Iris pigment epithelial cell (primary cell): ENCODE data around the gene SLC22A1.
"Not testable (repeated sequence)": the region's sequence is repeated elsewhere in the genome, so short reads cannot be mapped to it uniquely, and the experiment has no call there.

ENCODE experiments used
- DNase-seq: peaks from one replicate; pipeline ENCODE4 v3.0.0-alpha.2; 2011; ENCODE audit warnings: low read depth

The SLC22A1 gene

DNA sequence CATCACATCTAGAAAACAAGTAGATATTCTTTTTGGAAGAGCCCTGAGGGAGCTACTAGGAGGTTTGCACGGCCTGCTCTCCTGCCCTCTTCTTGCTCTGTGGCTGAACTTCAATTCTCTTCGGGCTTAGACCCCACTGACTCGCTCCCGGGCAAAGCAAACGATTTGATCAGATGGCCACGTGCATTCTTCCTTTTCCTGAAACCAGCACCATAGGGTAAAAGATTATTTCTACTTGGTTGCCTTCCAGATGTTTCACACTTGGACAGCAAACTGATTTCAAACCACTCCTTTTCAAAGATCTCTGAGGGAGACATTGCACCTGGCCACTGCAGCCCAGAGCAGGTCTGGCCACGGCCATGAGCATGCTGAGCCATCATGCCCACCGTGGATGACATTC is at the start of gene SLC22A1:
SLC22A1 (plus strand) TSS at position 258 of the 400 bp plus-strand sequence; CDS start at position 379, 121 bp downstream.
- no peak for DNase-seq

DNA sequence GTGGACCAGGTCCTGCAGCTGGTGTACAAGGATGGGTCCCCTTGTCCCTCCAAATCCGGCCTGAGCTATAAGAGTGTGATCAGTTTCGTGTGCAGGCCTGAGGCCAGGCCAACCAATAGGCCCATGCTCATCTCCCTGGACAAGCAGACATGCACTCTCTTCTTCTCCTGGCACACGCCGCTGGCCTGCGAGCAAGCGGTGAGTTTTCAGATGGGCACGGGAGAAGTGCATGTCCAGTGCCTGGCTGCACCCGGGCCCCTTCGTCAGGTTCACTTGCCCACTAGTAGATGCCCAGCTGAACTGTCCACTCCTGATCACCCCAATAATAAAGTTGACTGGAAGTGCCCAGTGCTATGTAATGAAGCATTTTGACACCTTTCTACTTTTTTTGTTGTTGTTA is 48.3 kb upstream of the SLC22A1 start:
- DNase-seq, result no peak

DNA sequence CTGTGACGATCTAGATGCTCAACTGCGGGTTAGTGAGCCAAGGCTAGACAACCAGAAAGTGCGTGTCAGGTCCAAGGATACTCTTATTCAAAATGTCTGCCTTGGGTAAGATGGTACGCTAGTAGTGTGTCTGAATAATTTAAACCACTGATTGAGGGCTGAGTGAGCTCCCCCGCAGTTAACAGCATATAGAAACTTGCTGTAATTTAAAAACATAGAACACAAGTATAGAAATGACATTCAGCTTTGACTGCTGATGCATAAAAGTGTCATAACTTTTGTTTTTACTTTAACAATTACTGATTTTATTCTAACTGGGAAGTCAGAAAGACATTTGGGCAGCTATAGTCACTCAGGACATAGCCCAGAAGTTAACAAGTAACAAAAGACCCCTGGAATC is 45.6 kb upstream of the SLC22A1 start:
- no peak for DNase-seq

DNA sequence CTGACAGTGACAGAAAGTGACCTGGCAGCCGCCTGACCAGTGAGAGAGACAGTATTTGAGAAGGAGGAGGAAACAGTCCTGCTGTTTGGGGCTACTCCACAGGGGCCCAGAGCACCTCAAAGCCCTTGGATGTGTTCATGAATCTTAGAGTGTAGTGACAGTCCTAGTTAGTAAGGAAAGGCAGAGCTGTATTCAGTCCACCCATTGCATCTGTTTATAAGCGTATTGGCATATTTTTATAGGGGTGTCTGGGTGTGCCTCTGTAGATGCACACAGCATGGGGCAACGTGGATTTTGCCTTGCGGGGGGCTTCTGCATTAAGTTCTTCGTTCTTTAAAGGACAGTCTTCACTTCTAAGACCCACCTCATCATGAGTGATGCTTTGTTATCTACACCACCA is 44.6 kb upstream of the SLC22A1 start:
- no peak for DNase-seq

DNA sequence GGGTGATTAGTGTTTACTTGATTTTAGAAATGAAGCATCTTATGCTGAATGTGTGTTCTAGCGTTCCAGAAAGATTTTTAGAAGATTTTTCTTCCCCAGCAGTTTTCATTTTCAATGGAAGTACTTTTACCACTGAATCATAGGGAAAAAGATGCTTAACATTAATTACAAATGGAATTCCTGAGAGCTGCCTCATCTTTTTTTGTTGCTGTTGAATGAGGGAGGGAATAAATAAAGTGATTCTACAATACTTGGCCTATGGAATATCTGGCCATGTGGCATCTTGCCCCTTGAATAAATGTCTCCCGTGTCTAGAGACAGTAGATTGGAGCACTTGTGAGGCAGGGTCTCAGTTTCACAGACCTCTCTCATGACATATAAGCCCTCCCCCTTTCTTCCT is 44.1 kb upstream of the SLC22A1 start:
- DNase-seq, result peak; percentile 21

DNA sequence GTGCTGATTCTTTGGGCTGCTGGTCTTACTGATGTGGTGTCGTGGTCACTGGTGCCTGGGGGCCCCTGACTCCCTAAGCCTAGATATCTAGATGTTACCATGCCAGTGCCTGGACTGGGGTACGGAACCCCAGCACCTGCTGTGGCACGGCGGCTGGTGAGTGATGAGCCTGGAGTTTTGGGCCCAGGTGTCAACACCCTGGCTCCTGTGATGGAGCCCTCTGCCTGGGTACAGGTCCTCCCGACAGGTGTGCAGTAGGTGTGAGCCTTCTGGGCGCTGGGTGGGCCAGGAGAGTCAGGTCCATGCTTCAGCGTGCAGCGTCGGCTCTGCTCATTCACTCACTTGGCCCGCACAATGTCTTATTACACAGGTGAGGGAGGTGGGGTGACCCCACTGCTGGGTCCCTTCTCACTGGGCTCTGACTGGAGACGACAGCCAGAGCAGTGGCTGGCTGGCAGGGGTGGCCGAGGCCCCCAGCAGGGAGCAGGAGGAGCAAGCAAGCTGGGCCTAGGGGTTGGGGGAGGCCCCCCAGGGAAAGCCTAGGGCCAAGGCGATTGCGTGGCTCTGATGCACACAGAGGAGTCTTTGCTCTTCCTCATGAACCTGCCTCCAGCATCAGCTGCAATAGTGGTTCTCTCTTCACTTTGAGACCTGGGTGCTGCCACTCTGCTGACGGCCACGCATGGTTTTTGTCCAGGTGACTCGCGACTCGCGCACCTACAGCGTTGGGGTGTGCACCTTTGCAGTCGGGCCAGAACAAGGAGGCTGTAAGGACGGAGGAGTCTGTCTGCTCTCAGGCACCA is 42.5 kb upstream of the SLC22A1 start:
- DNase-seq, result no peak

DNA sequence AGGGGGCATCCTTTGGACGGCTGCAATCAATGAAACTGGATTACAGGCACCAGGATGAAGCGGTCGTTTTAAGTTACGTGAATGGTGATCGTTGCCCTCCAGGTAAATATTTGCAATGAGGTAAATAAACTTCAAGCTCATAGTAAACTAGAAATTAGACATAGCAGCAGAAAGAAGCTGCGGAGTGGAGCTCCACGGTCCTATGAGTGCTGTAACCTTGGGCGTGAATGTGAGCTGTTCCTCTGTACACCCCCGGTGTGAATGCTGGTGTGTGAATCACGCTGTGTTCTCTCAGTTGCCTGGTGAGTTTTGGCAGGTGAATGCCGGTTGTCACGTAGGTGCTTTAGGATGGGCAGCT is 42.0 kb upstream of the SLC22A1 start:
- DNase-seq, result no peak

DNA sequence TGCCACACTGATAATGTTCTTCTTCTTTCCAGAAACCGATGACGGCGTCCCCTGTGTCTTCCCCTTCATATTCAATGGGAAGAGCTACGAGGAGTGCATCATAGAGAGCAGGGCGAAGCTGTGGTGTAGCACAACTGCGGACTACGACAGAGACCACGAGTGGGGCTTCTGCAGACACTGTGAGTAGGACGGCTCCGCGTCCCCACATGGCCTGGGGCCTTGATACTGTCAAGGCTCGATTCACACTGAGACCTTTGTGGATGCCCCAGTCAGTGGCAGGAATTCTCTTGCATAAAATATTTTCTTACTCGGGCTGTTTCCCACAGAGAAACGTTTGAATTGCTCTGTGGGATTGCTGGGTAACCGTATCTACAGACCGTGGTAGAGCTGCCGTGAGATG is 41.5 kb upstream of the SLC22A1 start:
- DNase-seq, result no peak

DNA sequence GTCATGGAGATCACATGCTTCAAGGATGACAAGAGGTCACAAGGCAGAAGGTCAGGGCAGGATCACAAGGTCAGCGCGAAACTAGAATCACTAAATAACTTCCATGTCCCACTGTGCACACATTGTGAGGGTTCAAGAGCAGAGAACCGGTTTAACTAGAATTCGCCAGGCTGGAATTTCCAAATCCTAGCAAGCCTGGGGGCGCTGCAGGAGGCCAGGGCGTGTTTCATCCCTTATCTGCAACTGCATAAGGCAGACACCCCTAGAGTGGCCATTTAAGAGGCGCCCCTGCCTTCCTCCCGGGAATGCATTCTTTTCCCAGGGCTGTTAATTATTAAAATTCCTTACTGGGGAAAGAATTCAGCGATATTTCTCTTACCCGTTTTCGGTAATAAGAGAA is 40.2 kb upstream of the SLC22A1 start:
- no peak for DNase-seq

DNA sequence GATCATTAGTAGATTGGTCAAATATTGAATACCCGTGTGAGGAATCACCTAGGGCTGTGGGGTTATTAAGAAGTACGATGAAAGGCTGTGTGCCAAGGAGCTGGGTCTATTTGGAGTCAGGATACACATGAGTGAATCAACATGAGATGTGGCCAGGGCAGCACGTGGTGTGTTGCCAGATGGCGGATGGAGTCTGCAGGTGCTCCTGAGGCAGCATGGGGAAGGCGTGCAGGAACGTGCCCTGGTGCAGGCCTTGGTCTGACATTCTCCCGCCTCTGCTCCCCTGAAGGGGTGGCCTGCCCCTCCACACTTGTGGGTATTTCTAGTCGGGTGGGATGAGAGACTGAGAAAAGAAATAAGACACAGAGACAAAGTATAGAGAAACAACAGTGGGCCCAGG is 39.0 kb upstream of the SLC22A1 start:
- DNase-seq, result no peak

DNA sequence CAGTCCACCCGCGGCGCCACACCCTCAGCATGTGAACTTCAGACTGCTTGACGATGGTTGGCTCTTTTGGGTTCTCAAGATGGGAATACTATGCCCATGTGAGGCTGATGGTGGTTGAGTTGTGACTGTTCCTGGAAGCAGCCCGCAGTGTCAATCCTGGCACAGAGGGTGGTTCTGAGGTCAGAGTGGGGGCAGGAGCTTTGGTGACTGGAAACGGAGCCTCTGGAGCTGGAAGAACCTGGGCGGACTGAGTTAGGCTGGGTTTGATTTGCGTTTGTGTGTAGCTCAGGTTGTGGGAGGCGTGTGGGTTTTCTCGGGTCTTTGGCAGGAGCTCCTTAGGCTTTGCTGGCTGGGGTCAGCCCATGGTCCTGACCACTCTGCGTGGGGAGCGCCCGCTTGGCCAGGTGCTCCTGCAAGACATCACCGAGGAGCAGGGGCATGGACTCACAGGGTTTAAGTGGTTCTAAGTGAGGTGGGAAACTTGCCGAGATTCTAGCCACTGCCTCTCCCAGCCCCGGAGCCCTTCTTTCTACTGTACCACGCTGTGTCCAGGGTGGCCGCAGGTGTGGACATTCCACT is 37.3 kb upstream of the SLC22A1 start:
- DNase-seq, result no peak

DNA sequence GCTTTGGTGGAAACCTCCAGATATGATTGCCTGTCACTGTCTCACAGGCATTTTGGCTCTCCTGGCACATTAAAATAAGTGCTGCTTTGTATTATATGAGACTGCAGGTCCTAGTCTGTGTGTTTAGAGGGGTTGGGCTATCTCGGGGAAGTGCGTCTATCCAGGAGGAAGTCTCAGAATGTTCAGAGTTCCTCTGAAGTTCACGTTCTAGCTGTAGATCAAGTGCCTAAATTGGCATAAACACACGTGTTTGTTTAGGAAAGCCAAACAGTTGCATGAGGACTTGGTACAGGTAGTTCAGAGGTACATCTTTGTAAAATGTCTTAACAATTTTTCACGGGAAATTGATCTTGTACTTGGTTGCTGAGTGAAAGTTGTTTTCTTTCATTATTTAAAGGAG is 36.4 kb upstream of the SLC22A1 start:
- no peak for DNase-seq

DNA sequence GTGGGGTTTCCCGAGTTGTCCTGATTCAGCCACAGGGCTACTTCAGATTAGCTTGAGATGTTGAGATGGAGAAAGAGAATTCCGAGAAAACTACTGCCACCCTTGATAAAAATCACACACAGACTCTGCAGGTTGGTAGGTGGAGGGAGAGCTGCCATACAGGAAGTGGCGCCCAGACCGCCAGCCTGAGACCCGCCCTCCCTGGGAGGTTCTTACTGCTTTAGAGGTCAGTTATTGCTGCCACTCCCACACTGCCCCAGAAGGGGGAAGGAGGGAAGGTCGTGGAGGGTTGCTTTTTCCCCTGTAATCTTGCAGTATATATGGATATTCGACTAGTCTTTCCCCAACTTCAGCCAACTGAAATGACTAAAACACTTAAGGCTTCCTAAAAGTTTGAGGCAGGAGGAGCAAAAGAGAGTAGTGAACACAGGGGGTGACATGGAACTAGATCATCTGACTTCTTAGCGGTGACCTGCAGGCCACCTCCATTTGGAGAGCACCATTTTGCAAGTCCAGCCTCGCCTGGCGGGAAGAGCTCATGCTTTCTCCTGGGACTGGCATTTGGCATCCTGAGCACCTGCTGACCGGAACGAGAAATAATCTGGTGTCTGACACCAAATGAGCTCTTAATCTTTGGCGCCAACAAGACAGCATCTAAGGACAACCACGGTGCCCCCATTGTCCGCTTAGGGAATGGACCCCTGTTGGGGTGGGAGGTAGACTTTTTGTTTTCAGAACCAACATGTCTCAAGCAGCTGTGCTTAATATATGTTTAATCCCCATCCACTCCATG is 35.7 kb upstream of the SLC22A1 start:
- no peak for DNase-seq

DNA sequence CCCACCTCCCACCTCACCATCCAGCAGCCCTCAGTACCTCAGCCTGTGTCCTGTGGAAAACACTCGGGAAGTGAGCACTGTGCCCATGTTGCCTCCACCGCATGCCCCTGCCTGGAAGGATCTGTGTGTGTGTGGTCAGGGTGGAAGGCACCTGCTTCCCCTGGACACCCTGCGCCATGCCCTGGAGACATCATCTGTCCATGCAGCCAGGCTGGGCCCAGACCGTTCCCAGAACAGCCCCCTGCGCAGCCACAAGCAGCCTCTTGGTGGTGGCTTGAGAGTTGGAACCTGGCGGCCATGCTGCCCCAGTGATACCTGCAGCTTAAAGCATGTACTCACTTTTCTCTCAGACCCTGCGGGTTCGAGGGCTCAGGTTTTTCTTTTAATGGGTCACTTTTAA is 34.9 kb upstream of the SLC22A1 start:
- no peak for DNase-seq

DNA sequence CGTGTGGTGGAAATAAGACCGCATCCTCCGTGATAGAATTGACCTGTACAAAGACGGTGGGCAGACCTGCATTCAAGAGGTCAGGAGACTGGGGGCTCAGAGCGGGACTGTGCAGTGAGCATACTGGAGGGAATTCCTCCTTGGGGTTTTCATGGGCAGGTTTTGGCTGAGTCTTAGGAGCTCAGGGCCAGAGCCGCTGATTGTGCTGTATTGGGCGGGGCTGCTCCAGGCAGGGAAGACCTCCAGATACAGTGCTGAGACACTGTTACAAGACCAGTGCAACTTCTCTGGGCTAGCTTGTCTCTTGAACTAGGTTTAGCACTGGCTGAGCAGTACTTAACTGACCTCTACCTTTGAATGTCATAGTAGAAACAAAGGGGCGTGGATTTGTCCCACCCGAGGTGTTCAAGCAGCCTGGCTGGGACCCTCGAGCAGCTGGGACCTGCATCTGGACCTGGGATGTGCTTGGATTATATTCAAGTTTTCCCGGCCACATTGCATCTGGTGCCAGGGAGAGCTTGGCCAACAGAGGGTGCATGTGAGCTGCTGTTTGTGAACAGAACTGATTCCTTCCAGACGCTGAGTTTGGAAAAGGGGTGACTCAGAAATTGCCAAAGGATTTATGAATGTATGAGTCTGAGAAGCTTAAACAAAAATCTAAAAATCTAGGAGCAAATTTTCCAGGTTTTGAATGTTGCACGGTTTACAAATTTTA is 33.4 kb upstream of the SLC22A1 start:
- DNase-seq, result peak; percentile 78

DNA sequence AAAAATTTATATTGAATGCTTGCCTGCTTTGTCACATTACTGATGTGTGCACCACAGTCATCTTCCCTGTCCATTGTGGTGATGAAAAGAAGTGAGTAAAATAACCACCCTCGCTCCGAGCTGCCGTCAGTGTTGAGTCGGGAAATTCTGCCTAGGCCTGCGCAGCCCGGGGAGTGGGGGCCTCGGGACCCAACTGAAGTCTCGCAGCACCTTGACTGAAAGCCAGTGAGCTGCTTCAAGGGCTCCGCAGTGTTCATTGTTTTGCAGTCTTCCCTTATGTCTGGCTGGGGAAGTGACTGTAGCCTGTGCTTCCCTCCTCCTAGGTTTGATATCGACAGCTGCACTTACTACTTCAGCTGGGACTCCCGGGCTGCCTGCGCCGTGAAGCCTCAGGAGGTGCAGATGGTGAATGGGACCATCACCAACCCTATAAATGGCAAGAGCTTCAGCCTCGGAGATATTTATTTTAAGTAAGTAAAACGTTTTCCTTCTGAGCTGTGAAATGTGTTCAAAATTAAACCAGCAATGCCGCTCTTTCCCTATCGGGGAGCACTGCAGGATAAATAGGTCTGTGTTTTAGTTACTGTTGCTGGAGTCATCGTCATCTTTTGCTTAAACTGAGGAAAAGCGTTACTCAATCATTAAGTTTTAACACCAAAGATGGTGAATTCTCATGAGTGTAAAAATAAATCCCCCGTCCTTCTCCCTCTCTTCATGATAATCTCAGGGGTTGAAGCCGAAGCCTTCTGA is 32.7 kb upstream of the SLC22A1 start:
- DNase-seq, result no peak

DNA sequence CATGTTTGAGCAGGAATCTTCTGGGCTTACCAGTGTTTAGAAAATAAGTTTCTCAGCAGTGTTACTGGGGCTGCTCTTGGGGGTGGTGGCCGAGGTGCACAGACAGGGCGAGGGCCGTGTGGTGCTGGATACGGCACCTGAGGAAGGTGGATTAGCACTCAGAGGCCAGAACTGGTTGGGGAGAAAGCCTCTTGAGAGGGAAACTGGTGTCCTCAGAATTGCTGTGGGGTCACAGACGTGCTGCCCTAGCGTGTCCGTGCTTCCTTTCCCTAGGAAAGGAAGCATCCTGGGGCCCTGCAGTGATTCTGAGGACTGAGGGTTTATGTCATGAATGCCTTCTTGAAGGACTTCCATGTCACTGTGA is 32.1 kb upstream of the SLC22A1 start:
- DNase-seq, result no peak

DNA sequence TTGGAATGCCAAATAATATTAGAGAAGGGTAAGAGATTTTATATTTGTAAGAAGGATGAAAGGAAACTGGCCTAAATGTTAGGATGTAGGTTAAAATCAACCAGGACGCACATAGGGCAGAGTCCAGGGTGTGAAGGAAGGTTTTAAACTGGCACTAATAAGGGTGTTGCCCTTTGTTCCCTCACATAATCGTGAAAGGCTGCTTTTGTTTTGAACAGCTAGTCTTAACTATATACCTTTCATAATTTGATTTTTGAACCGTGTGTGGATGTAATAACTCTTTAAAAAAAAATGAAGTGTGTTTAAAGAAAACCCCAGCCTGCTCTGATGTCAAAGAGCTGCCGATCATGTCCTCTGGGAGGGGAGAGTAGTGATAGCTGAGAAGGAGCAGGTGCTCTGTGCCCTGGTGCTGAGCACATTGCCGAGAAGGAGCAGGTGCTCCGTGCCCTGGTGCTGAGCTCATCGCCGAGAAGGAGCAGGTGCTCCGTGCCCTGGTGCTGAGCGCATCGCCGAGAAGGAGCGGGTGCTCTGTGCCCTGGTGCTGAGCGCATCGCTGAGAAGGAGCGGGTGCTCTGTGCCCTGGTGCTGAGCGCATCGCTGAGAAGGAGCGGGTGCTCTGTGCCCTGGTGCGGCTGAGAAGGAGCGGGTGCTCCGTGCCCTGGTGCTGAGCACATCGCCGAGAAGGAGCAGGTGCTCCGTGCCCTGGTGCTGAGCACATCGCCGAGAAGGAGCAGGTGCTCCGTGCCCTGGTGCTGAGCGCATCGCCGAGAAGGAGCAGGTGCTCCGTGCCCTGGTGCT is 31.0 kb upstream of the SLC22A1 start:
- not testable (repeated sequence) for DNase-seq

DNA sequence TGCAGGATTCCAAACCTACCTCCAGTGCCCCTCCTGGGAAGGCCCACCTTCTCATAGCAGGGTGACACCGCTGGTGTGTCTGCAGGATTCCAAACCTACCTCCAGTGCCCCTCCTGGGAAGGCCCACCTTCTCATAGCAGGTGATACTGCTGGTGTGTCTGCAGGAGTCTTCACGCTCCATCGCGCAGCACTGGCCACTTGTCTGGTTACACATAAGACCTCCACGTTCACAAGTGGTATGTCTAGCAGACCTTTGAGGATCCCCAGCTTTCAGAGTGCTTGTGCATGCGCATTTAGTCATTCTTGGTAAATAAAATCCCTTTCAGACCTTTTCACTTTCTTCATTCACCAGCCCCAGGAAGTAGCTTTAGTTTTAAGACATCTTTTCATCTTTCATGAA is 29.4 kb upstream of the SLC22A1 start:
- DNase-seq, result not testable (repeated sequence)

DNA sequence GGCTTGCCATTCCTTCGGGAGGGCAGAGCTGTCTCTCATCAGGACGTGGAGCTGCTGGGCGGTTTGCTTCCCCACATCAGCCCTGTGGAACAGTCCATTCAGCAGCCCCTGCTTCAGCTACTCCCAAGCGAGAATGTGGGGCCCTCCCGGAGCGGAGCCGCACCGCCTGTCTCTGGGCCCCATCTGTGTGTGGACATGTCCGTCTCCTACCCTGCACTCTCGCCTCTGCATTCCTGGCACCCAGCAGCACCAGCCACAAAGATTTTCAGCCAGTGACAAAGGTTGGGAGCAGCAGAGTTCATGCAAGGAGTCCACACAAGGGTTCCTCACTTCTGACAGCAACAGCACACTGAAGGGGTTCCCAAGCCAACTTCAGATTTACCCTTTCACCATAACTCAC is 29.0 kb upstream of the SLC22A1 start:
- no peak for DNase-seq

DNA sequence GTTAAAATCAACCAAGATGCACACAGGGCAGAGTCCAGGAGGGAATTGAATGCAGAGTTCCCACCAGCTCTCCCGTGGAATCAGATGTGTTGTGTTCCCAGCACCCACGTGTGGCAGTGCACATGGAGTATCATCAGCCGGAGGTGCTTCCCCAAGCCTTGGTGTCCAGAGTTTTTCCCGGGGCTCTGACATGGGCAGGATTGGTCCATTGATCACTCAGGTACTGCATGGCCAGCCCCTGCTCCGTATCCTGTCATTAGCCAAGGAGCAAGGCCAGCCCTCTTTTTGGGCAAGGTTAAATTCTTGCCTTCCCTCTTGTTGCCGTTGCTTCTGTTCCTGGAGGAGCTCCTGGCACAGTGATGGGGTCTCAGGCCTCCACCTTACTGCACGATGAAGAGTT is 28.6 kb upstream of the SLC22A1 start:
- DNase-seq, result no peak
